Fibroblast of pulmonary artery (primary cell): ENCODE measurements around the gene TEX22.
A peak's percentile ranks its signal among the peaks of the same experiment; 100 is the strongest.
"Not testable (repeated sequence)": the region's sequence is repeated elsewhere in the genome, so short reads cannot be mapped to it uniquely, and the experiment has no call there.

Experiments used
- DNase-seq: peaks from one replicate; pipeline ENCODE4 v3.0.0-alpha.2; 2010; ENCODE audit warnings: low read depth
- H3K4me3 ChIP-seq: replicated peaks from 2 replicates; pipeline ENCODE4 v1.5.1; 2011; ENCODE audit warnings: low read depth, mild to moderate bottlenecking, control low read depth, low read length, moderate library complexity
- TF ChIP-seq, protein P1 (sequence below): IDR thresholded peaks from 2 replicates; pipeline ENCODE4 v1.5.1; 2011; ENCODE audit warnings: mild to moderate bottlenecking, control low read depth, low read length, inconsistent platforms; ENCODE audit errors: missing control alignments

The TEX22 gene

DNA sequence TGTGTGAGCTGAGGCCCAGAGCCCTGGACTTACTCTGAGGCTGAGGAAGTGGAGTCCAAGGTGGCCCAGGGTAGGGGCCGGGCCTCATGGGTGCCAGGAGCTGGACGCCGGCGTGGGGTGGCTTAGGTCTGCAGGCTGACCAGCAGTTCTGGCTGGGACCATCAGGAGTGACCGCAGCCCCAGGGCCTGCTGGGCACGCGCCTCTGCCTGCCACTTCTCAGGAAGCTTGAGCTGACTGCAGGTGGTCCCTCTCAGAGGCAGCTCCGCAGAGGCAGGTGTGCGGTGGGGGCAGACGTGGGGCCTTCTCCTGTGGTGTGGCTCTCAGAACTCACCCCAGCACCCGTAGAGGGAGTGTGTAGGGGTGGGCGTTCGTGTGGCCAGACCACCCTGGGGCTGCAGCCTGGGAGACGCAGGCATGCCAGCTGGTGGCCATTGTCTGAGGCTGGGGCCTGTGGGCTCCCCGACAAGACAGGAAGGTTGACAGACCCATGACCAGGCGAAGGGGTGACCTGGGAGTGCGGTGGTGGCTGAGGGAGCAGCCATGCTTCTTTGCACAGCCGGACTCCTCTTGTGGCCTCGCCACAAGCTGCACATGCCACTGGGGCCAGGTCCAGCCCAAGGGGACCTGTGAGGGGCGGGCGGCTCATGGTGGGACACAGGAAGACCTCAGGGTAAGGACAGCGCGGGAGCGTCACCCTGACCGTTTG is 40.0 kb upstream of the TEX22 start:
- TF ChIP-seq, protein P1, sequence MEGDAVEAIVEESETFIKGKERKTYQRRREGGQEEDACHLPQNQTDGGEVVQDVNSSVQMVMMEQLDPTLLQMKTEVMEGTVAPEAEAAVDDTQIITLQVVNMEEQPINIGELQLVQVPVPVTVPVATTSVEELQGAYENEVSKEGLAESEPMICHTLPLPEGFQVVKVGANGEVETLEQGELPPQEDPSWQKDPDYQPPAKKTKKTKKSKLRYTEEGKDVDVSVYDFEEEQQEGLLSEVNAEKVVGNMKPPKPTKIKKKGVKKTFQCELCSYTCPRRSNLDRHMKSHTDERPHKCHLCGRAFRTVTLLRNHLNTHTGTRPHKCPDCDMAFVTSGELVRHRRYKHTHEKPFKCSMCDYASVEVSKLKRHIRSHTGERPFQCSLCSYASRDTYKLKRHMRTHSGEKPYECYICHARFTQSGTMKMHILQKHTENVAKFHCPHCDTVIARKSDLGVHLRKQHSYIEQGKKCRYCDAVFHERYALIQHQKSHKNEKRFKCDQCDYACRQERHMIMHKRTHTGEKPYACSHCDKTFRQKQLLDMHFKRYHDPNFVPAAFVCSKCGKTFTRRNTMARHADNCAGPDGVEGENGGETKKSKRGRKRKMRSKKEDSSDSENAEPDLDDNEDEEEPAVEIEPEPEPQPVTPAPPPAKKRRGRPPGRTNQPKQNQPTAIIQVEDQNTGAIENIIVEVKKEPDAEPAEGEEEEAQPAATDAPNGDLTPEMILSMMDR: no peak
- no peak overlapping the region for H3K4me3 ChIP-seq
- DNase-seq: no peak

DNA sequence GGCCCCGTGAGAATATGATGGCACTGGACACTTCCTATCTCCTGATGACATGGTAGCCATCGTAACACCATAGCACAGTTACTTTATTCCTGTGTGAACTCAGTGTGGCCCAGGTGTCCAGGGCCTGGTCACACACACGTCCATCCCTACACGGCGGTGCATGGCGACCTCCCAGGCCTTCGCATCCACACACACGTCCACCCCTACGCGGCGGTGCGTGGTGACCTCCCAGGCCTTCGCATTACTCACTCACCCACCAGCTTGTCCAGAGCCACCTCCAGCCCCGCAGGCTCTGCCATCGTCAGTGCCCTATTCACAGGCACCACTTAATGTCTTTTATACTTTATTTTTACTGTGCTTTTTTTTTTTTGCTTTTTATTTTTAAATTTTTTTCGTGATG is 39.4 kb upstream of the TEX22 start:
- TF ChIP-seq, protein P1: no peak
- no peak overlapping the region for H3K4me3 ChIP-seq
- no peak for DNase-seq

DNA sequence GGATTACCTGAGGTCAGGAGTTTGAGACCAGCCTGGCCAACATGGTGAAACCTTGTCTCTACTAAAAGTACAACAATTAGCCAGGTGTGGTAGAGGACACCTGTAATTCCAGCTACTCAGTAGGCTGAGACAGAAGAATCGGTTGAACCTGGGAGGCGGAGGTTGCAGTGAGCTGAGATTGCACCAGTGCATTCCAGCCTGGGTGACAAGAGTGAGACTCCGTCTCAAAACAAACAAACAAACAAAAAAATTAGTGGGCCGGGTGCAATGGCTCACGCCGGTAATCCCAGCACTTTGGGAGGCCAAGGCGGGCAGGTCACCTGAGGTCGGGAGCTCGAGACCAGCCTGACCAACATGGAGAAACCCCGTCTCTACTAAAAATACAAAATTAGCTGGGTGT is 36.9 kb upstream of the TEX22 start:
- H3K4me3 ChIP-seq, DNase-seq: not testable (repeated sequence)

DNA sequence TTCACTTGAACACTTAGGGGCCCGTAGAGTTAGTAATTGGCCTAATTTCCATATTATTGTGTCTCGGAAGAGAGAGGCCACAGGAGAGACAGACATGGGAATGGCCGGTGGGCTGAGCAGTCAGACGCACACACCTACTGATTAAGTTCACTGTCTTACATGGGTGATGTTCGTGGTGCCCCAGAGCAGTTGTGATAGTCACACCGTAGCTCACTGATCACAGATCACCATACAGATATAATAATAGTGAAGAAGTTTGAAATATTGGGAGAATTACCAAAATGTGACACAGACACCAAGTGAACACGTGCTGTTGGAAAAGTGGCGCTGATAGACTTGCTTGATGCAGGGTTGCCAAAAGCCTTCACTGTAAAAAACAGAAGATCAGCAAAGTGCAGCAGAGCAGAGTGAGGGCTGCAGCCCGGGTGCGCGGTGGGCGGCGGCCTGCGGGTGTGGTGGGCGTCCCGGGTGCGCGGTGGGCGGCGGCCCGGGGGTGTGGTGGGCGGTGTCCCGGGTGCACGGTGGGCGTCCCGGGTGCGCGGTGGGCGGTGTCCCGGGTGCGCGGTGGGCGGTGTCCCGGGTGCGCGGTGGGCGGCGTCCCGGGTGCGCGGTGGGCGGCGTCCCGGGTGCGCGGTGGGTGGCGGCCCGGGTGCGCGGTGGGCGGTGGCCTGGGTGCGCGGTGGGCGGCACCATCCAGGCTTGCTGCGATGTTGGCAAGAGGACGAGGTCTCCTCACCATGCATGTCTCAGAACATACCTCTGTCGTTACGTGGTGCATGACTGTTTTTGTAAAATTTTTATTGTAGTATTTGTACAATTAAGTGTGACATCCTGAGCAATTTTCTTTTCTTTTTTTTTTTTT is 34.3 kb upstream of the TEX22 start:
- TF ChIP-seq, protein P1: no peak
- H3K4me3 ChIP-seq: no peak overlapping the region
- DNase-seq: peak; percentile 47

DNA sequence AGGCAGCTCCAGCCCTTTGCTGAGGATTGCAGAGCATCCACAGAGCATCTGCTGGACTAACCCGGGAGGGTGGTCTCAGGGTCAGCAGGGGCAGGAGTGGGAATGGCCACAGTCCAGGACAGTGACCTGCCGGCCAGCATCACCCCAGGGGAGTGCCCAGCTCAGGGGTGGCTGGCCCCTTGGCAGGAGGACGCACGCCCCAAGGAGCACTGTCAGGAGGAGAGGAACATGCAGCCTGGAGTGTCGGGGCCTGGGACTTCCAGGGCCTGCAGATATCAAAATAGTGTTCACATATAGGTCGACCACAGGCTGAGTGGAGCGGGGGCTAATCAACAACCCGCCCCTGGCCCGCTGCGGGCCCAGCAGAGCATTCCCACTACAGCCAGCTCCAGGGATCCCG is 33.2 kb upstream of the TEX22 start:
- H3K4me3 ChIP-seq: no peak overlapping the region
- DNase-seq: no peak
- TF ChIP-seq, protein P1: no peak

DNA sequence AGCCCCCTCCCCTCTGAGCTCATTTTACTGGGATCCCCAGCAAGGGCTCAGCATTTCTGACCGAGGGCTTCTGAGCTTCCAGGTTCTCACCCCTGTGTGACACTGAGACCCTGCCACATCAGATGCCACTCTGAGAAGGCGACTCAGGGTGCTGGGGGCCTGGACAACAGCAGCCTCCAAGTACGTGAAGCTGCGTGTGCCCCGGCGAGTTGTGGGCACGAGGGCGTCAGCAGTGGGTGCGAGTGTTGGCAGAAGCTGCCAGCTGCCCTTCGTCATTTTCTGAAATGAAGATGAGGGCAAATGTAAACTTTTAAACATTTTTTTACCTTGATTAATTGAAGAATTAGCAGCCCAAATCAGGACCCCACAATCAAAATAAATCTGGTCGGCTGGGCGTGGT is 32.7 kb upstream of the TEX22 start:
- TF ChIP-seq, protein P1: no peak
- DNase-seq: no peak
- no peak overlapping the region for H3K4me3 ChIP-seq

DNA sequence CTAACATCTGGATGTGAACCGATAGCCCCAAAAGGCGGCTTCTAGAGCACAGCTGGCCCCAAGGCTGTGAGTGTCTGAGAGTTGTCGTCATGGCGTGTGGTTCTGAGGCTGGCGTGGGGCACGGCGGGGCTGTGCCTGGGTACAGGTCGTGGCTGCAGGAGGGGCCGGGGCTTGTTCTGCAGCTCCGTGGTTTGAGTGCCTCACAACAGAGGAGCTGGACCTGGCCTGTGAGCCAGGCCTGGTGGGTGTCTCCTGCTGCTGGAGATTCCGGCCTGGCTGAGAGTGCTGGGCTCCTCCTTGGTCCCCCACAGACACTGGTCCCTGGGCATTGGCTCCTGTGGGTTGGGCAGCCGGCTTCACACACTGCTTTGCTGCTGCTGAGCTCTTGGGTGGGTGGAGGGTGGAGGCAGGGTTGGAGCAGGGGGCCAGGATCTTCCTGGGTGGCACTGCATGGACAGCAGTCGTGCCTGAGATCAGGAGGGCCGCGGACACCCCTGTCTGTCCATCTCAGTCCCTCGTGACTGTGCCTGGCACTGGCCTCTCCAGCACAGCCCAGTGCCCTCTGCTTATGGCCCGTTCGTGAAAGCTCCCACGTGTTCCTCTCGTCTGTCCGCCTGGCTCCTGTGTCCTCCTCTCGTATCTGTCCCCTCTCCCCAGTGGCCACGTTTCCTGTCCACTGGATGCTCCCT is 31.8 kb upstream of the TEX22 start:
- TF ChIP-seq, protein P1: no peak
- no peak overlapping the region for H3K4me3 ChIP-seq
- no peak for DNase-seq
